HepG2 (cell line): Measurements from ENCODE around the gene SRC. TPM values are rescaled to one million over a fixed set of nuclear protein-coding genes. Genes with fewer than 3 reads are reported as not detected.

Experiments used
- ATAC-seq: fragments of 200-7000 bp; cut with Tn5 transposase; 3 replicates; pipeline ENCODE4 v1.9.1; 2020; ENCODE audit warnings: mild to moderate bottlenecking, moderate library complexity
- BruUV-seq: library from RNA; stranded (reverse); fragments of 400-500 nt; replicated peaks from 2 replicates; lab custom pipeline; 2021; lab: Mats Ljungman, UMichigan
- CTCF ChIA-PET: fragments of 300-600 bp; formaldehyde crosslinking; extraction: SDS; loops from one replicate; lab custom pipeline; 2021; ENCODE audit warnings: low total read pairs, inconsistent platforms, low intra/inter-chr PET ratio; lab: Yijun Ruan, JAX
- POLR2A ChIA-PET: fragments of 350-600 bp; sonication (Branson Sonifier 250); formaldehyde crosslinking; loops from one replicate; lab custom pipeline; 2020; ENCODE audit warnings: antibody characterized with exemption, inconsistent platforms; lab: Yijun Ruan, JAX
- DNase-seq: peaks from one replicate; pipeline ENCODE4 v3.0.0-alpha.2; 2015; ENCODE audit warnings: low spot score
- FAIRE-seq: peaks from 3 replicates; lab custom pipeline; 2011; peaks lifted over from hg19 to GRCh38; lab: Jason Lieb, UNC
- H2AFZ ChIP-seq: one replicate; pipeline ENCODE4 v1.6.1; 2011; ENCODE audit warnings: low read length, inconsistent platforms
- H3K27ac ChIP-seq: fragments of 300-600 bp; 3 replicates; pipeline ENCODE4 v1.8.0; 2011; ENCODE audit warnings: mixed run types, mild to moderate bottlenecking, mixed read lengths, low read length, inconsistent platforms; ENCODE audit not compliant: insufficient read depth; ENCODE audit errors: extremely low read length
- H3K27me3 ChIP-seq, 2 experiments: fragments of 200-600 bp in 1 of 2; 2 replicates in 1 of 2; 3 replicates in 1 of 2; pipeline versions ENCODE4 v1.6.0 to v1.8.0; 2011; ENCODE audit warnings: low read length in 2 of 2, mild to moderate bottlenecking in 2 of 2, moderate library complexity in 2 of 2, inconsistent platforms in 1 of 2; ENCODE audit not compliant: insufficient read depth in 2 of 2, control insufficient read depth in 1 of 2
- H3K36me3 ChIP-seq, 2 experiments: fragments of 200-600 bp in 1 of 2; replicated peaks in 1 of 2; 2 replicates in 1 of 2; 3 replicates in 1 of 2; pipeline versions ENCODE4 v1.5.1 to v1.8.0; 2011; ENCODE audit warnings: low read length in 2 of 2, inconsistent platforms in 1 of 2; ENCODE audit not compliant: insufficient read depth in 2 of 2, control insufficient read depth in 1 of 2
- H3K4me1 ChIP-seq: 2 replicates; pipeline ENCODE4 v1.5.1; 2012; ENCODE audit warnings: low read length, inconsistent platforms; ENCODE audit not compliant: insufficient read depth
- H3K4me2 ChIP-seq: 2 replicates; pipeline ENCODE4 v1.6.0; 2011; ENCODE audit warnings: low read depth, low read length, inconsistent platforms
- H3K4me3 ChIP-seq, 3 experiments: fragments of 200-600 bp in 1 of 3; sonication (generic), shearing (Covaris generic) in 1 of 3; replicated peaks in 1 of 3; 2 replicates each; pipeline ENCODE4 v1.5.1; 2011 to 2016; ENCODE audit warnings: low read length in 3 of 3, inconsistent platforms in 2 of 3, low read depth in 2 of 3, mild to moderate bottlenecking in 2 of 3, control low read depth in 1 of 3, mixed read lengths in 1 of 3; ENCODE audit not compliant: insufficient read depth in 1 of 3
- H3K79me2 ChIP-seq: one replicate; pipeline ENCODE4 v1.6.1; 2011; ENCODE audit warnings: low read length, inconsistent platforms; ENCODE audit not compliant: insufficient read depth
- H3K9ac ChIP-seq: 2 replicates; pipeline ENCODE4 v1.6.0; 2011; ENCODE audit warnings: mild to moderate bottlenecking, low read depth, low read length, inconsistent platforms; ENCODE audit not compliant: insufficient read depth
- H3K9me3 ChIP-seq: 2 replicates; pipeline ENCODE4 v1.5.1; 2012; ENCODE audit warnings: mild to moderate bottlenecking, low read length
- H4K20me1 ChIP-seq: 2 replicates; pipeline ENCODE4 v1.6.0; 2011; ENCODE audit warnings: inconsistent platforms, mild to moderate bottlenecking, low read length, moderate library complexity; ENCODE audit not compliant: insufficient read depth
- CSRNP1 ChIP-seq: sonication (generic); formaldehyde crosslinking; IDR thresholded peaks from 2 replicates; pipeline ENCODE4 v1.8.1; 2023; ENCODE audit warnings: mild to moderate bottlenecking, missing genetic modification reagents
- HIC2 ChIP-seq: sonication (generic); formaldehyde crosslinking; IDR thresholded peaks from 2 replicates; pipeline ENCODE4 v1.9.0; 2022; ENCODE audit warnings: low read depth, missing genetic modification reagents
- MEIS1 ChIP-seq: sonication (generic); formaldehyde crosslinking; IDR thresholded peaks from 2 replicates; pipeline ENCODE4 v1.9.0; 2021; ENCODE audit warnings: mild to moderate bottlenecking, missing genetic modification reagents, moderate library complexity, borderline replicate concordance
- ONECUT2 ChIP-seq: sonication (generic); formaldehyde crosslinking; IDR thresholded peaks from 2 replicates; pipeline ENCODE4 v1.4.0; 2020; ENCODE audit warnings: missing genetic modification reagents
- PBX2 ChIP-seq: IDR thresholded peaks from 2 replicates; pipeline ENCODE4 v1.6.1; 2016; ENCODE audit warnings: control low read depth
- PBX3 ChIP-seq: sonication (generic); formaldehyde crosslinking; IDR thresholded peaks from 2 replicates; pipeline ENCODE4 v1.8.1; 2023; ENCODE audit warnings: missing genetic modification reagents, inconsistent platforms, borderline replicate concordance
- POLR2AphosphoS5 ChIP-seq: IDR thresholded peaks from 2 replicates; pipeline ENCODE4 v1.6.1; 2012; ENCODE audit warnings: low read depth, low read length
- SAFB2 ChIP-seq: sonication (generic); formaldehyde crosslinking; IDR thresholded peaks from 2 replicates; pipeline ENCODE4 v1.5.1; 2020; ENCODE audit warnings: missing genetic modification reagents, low read depth, mild to moderate bottlenecking, borderline replicate concordance
- TOPORS ChIP-seq: sonication (generic); formaldehyde crosslinking; IDR thresholded peaks from 2 replicates; pipeline ENCODE4 v1.8.0; 2023; ENCODE audit warnings: mild to moderate bottlenecking, missing genetic modification reagents
- ZNF770 ChIP-seq: sonication (generic); formaldehyde crosslinking; IDR thresholded peaks from 2 replicates; pipeline ENCODE4 v1.5.0; 2020; ENCODE audit warnings: mild to moderate bottlenecking, missing genetic modification reagents
- ZNF839 ChIP-seq: sonication (generic); formaldehyde crosslinking; IDR thresholded peaks from 2 replicates; pipeline ENCODE4 v1.4.0; 2020; ENCODE audit warnings: missing genetic modification reagents, mild to moderate bottlenecking, borderline replicate concordance
- WGBS: methylation state at CpG from one replicate; pipeline ENCODE4 v1.1.6; 2017; ENCODE audit warnings: low lambda C conversion rate; 5-methylcytosine and 5-hydroxymethylcytosine counted together
- in situ Hi-C: cut with HindIII; loops from 2 replicates; pipeline ENCODE4 v1.10.0; 2017; ENCODE audit warnings: low pct_unique_long_range_greater_than_20kb; ENCODE audit not compliant: extremely low pct_ligation_motif_present
- intact Hi-C: fragments of 100-400 bp; cut with micrococcal nuclease; formaldehyde crosslinking; loops from one replicate; pipeline ENCODE4 v1.10.0; 2022; ENCODE audit not compliant: unreplicated experiment
- polyA plus RNA-seq, 8 experiments: library from polyadenylated mRNA; depleted of rRNA in 3 of 8; stranded (reverse) in 7 of 8; unstranded in 1 of 8; fragments of >200 nt; fragmentation: Illumina TruSeq in 4 of 8; extraction: Trizol in 4 of 8; gene quantifications; 2 replicates each; pipeline versions ENCODE4 v1.2.1 to v1.2.3, GENCODE V29; 2011 to 2016; ENCODE audit warnings: low read depth in 4 of 8, missing spikeins in 1 of 8, mixed read lengths in 1 of 8; ENCODE audit not compliant: insufficient read depth in 1 of 8
- total RNA-seq, 5 experiments: library from RNA; depleted of rRNA; stranded (reverse); fragments of >200 nt; fragmentation: Illumina TruSeq; extraction: Trizol; gene quantifications; 2 replicates each; pipeline ENCODE4 v1.2.3, GENCODE V29; 2016; ENCODE audit warnings: low read depth in 1 of 5

Gene SRC
- total and polyA plus RNA-seq, 2 of the 13 experiments (the other 11 are each of a cell fraction or from before 2014, with no cell fraction given): 54.7 to 192 TPM

GRCh38 chr20:37340998-37341397, 4.9 kb upstream of the SRC start:
- intact Hi-C loops (loop anchor here (1.0 kb wide), 1 partner anchor 9 kb away; no protein-coding TSS in a partner anchor), in situ Hi-C loops (no loop called here)
- H3K4me3 ChIP-seq: peak overlapping the region in 2 of 3 experiments; percentile 39 to 70; a peak in 3 of 6 replicates
- H3K36me3 ChIP-seq: no peaks in the 10 kb centered on the region
- H3K79me2 ChIP-seq: peaks cover 17% of the 10 kb centered on the region
- no peak overlapping the region for H2AFZ ChIP-seq
- CTCF ChIA-PET: no interaction called here
- no peaks in the 10 kb centered on the region for H4K20me1 ChIP-seq
- ATAC-seq: no peak
- peaks cover 0 to 5% of the 10 kb centered on the region in 2 experiments; a peak in 1 of 5 replicates for H3K27me3 ChIP-seq
- no peaks in the 10 kb centered on the region for H3K9me3 ChIP-seq
- H3K4me2 ChIP-seq: peak overlapping the region; percentile 93
- peak overlapping the region; percentile 72; the same call in 1 of the 2 replicates for H3K9ac ChIP-seq
- H3K4me1 ChIP-seq: peaks cover 83% of the 10 kb centered on the region
- POLR2A ChIA-PET: interaction anchor here (0.9 to 3.4 kb wide), 5 partner anchors 9 to 51 kb away, joined by 3 to 16 read pairs (median 4); partner anchors contain the start of gene MANBAL
- BruUV-seq: no TSS peak
- WGBS: 71% methylated on average over 6 of the region's 6 CpGs
- DNase-seq: no peak
- peak overlapping the region; percentile 84 for H3K27ac ChIP-seq
- FAIRE-seq: no peak
- no peak for TF ChIP-seq PBX2
- TF ChIP-seq MEIS1: no peak
- 0 out of 2 replicates have a peak, but pooled peaks have one; percentile 16 for TF ChIP-seq SAFB2
- TF ChIP-seq TOPORS (CRISPR knock-in tag): no peak
- 0 out of 2 replicates have a peak, but pooled peaks have one; percentile 12 for TF ChIP-seq CSRNP1 (CRISPR knock-in tag)
- no peak for TF ChIP-seq ZNF839 (CRISPR knock-in tag)
- no peak for TF ChIP-seq POLR2AphosphoS5
- TF ChIP-seq HIC2 (CRISPR knock-in tag): no peak
- TF ChIP-seq PBX3 (CRISPR knock-in tag): no peak
- TF ChIP-seq ONECUT2 (CRISPR knock-in tag): 0 out of 2 replicates have a peak, but pooled peaks have one; percentile 22
- TF ChIP-seq ZNF770 (CRISPR knock-in tag): peak; percentile 91
